Upper lobe of right lung (tissue), 1 donor: Measurements from ENCODE around the gene PPM1H. TPM values are rescaled to one million over a fixed set of nuclear protein-coding genes. Genes with fewer than 3 reads are reported as not detected.
A peak's percentile ranks its signal among the peaks of the same experiment; 100 is the strongest.

Experiments used
- ATAC-seq: fragments of 200-7000 bp; cut with Tn5 transposase; one replicate; pipeline ENCODE4 v1.9.1; 2020; ENCODE audit warnings: mild to moderate bottlenecking, moderate library complexity
- DNase-seq: peaks from one replicate; pipeline ENCODE4 v3.0.0-alpha.2; 2020
- H3K27ac ChIP-seq: fragments of 200-600 bp; one replicate; pipeline ENCODE4 v1.8.0; 2022
- H3K27me3 ChIP-seq: fragments of 200-600 bp; one replicate; pipeline ENCODE4 v1.8.0; 2022; ENCODE audit warnings: mild to moderate bottlenecking
- H3K36me3 ChIP-seq: fragments of 200-600 bp; one replicate; pipeline ENCODE4 v1.8.0; 2022
- H3K4me1 ChIP-seq: fragments of 200-600 bp; one replicate; pipeline ENCODE4 v1.8.0; 2022
- H3K4me3 ChIP-seq: fragments of 200-600 bp; one replicate; pipeline ENCODE4 v1.8.0; 2022; ENCODE audit warnings: mild to moderate bottlenecking
- H3K9me3 ChIP-seq: fragments of 200-600 bp; one replicate; pipeline ENCODE4 v1.8.0; 2022
- CTCF ChIP-seq: fragments of 200-600 bp; IDR thresholded peaks from one replicate; pipeline ENCODE4 v1.8.0; 2022; ENCODE audit warnings: antibody characterized with exemption
- intact Hi-C: fragments of 100-400 bp; cut with DNase I; formaldehyde crosslinking; loops from one replicate; pipeline ENCODE4 v1.11.0; 2022
- total RNA-seq: library from RNA; stranded (reverse); fragmentation: NEBNext Ultra II Directional; extraction: Animal tissue kit (Norgen Biotek cat#: 25700); gene quantifications from one replicate; pipeline ENCODE4 v1.2.1, GENCODE V29; 2021
- donor health status: DM: no; HTN: yes; CAD: no; lungs with severe emphysema.

Gene PPM1H
- total RNA-seq, 1 donor from 2014 or later = 8.0 TPM

DNA sequence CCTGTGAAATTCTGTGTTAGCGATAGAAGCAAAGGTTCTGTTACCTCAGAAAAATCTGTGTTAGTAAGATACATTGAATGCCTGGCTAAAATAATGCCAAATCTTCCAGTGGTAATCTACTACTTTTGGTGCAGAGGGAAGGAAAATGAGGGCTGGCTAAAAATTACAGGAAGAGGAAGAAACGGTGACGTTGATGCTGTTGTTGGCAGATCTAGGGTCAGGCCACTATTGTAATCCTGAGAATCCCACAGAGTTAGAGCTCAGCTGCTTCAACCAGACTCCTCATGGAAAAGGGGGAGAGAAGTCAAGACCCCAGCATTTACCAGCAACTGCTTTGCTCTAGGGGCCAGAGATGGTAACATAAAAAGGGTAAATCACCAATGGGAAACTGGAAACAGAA, 145.1 kb downstream of the PPM1H start:
- Histone ChIP-seq H3K27ac (no peak overlapping the region), H3K36me3 (no peaks in the 10 kb centered on the region), H3K9me3 (no peaks in the 10 kb centered on the region), H3K4me1 (peaks cover 27% of the 10 kb centered on the region), H3K4me3 (no peak overlapping the region), H3K27me3 (no peaks in the 10 kb centered on the region)
- ATAC-seq = no peak
- intact Hi-C loops = loop anchor here (5.0 kb wide), 1 partner anchor 208 kb away; no protein-coding TSS in a partner anchor
- DNase-seq = no peak
- no peak for TF ChIP-seq CTCF

DNA sequence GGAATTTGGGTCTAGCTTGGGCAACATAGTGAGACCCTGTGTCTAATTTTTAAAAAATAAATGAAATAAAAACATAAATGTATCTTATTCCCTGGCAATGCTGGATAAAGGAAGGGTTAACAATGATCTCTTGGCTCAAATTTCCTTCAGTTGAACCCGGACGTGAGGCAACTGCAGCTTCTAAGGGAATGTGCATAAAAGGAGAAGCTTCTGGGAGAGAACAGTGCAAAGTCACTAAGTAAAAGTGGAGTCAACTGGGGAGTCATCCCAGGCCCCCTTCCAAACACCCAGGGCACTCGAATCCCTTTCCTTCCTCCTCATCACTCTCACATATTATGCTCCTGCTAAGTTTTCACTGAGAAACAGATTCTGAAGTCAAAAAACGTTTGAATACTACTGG, 147.3 kb downstream of the PPM1H start:
- Histone ChIP-seq H3K27me3 (no peaks in the 10 kb centered on the region), H3K4me3 (no peak overlapping the region), H3K4me1 (peaks cover 23% of the 10 kb centered on the region), H3K36me3 (no peaks in the 10 kb centered on the region), H3K27ac (no peak overlapping the region), H3K9me3 (no peaks in the 10 kb centered on the region)
- intact Hi-C loops = no loop called here
- ATAC-seq (no peak), DNase-seq (no peak)
- TF ChIP-seq CTCF = no peak

- no peaks in the 10 kb centered on the region for H3K9me3 ChIP-seq
- H3K27ac ChIP-seq = no peak overlapping the region
- intact Hi-C loops = no loop called here
- H3K4me3 ChIP-seq = no peak overlapping the region
- H3K4me1 ChIP-seq = peaks cover 23% of the 10 kb centered on the region
- no peak for ATAC-seq
- no peak for DNase-seq
- no peaks in the 10 kb centered on the region for H3K36me3 ChIP-seq
- TF ChIP-seq CTCF = no peak
- no peaks in the 10 kb centered on the region for H3K27me3 ChIP-seq
Measured at GRCh38 chr12:62787023-62787422, 147.9 kb downstream of the PPM1H start.

DNA sequence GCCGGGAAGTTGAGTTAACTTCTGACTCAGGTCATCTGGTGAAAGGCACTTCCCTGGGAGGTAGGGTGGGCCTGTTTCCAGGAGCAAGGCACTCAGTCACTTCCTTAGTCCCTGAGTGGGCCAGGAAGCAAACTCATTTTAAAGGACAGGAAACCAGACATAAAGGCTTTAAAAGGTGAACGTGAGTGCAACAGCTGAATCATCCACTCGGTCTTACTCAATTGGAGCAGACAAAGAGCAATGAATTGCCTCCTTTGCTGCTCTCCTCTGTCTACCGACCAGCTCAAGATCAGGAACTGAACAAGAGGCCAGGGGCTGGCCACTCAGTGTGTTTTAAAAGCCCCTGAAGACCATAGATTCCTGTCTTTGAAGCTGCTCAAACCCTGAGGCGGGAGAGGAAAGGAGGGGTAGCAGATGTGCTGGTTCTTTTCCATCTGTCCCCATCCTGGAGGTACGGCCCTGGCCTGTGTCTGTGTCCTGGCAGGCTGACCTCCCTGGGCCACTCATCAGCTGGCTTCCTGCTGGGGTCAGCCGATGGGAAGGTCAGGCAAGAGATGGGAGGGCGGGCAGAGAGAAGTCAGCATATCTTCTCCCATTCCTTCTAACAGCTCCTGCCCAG, 148.9 kb downstream of the PPM1H start:
- peak; percentile 77 for ATAC-seq
- Histone ChIP-seq H3K4me3 (no peak overlapping the region), H3K9me3 (no peaks in the 10 kb centered on the region), H3K4me1 (peaks cover 23% of the 10 kb centered on the region), H3K27ac (peak overlapping the region; percentile 71), H3K27me3 (no peaks in the 10 kb centered on the region), H3K36me3 (no peaks in the 10 kb centered on the region)
- intact Hi-C loops = no loop called here
- DNase-seq = no peak
- TF ChIP-seq CTCF = no peak

- no peak for TF ChIP-seq CTCF
- intact Hi-C loops = no loop called here
- DNase-seq = no peak
- ATAC-seq = no peak
- no peaks in the 10 kb centered on the region for H3K27me3 ChIP-seq
- no peak overlapping the region for H3K27ac ChIP-seq
- H3K4me3 ChIP-seq = no peak overlapping the region
- no peaks in the 10 kb centered on the region for H3K9me3 ChIP-seq
- H3K4me1 ChIP-seq = peaks cover 17% of the 10 kb centered on the region
- no peaks in the 10 kb centered on the region for H3K36me3 ChIP-seq
Measured at GRCh38 chr12:62784576-62784975, 150.4 kb downstream of the PPM1H start.

- no peaks in the 10 kb centered on the region for H3K9me3 ChIP-seq
- intact Hi-C loops = no loop called here
- no peaks in the 10 kb centered on the region for H3K36me3 ChIP-seq
- H3K4me1 ChIP-seq = peaks cover 17% of the 10 kb centered on the region
- TF ChIP-seq CTCF = no peak
- H3K27me3 ChIP-seq = no peaks in the 10 kb centered on the region
- no peak overlapping the region for H3K27ac ChIP-seq
- DNase-seq = no peak
- ATAC-seq = no peak
- H3K4me3 ChIP-seq = no peak overlapping the region
Measured at GRCh38 chr12:62783881-62784280, 151.1 kb downstream of the PPM1H start.
